Measurements from ENCODE around the gene ZNF366.

The ZNF366 gene

GRCh38 chr5:72400950-72401349, 106.3 kb downstream of the ZNF366 start:
- DNase-seq: no peak

- DNase-seq: no peak
Observed at GRCh38 chr5:72397836-72398235, 109.4 kb downstream of the ZNF366 start.

- peak; percentile 60 for DNase-seq
Observed at GRCh38 chr5:72394688-72395087, 112.5 kb downstream of the ZNF366 start.

GRCh38 chr5:72393052-72393451, 114.2 kb downstream of the ZNF366 start:
- no peak for DNase-seq

All from suppressor macrophage treated with lipopolysaccharide for 4 hours (primary cell).